Measurements from ENCODE around the gene INTS14.

DNA sequence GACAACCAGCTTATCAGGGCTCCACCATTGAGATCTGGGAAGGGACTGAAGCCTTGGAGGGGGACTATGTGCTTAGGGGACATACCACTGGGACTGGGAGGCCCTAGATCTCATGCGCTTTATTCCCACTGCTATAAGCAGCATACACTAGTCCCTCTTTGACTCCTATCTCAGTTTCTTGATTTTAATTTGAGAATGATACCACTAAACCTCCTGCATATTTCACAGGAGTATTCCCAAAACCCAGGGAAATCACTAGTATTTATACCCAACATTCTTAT is 40.1 kb upstream of the INTS14 start:
- TF ChIP-seq SUZ12 (IDR thresholded peaks at IDR 0.05; ENCODE audit: extremely low read depth, insufficient read depth, insufficient read length), result no peak
- no peak for TF ChIP-seq ZNF274 (IDR thresholded peaks at IDR 0.05; ENCODE audit: low read depth, low read length)
